Ishikawa (cell line): ENCODE results near the gene RELN.

Source experiments
- CEBPB ChIP-seq: IDR thresholded peaks from 2 replicates; pipeline ENCODE4 v1.6.1; 2012
- CREB1 ChIP-seq: IDR thresholded peaks from 2 replicates; pipeline ENCODE4 v1.6.1; 2012; ENCODE audit warnings: low read depth
- TEAD4 ChIP-seq: IDR thresholded peaks from 2 replicates; pipeline ENCODE4 v1.6.1; 2012

DNA sequence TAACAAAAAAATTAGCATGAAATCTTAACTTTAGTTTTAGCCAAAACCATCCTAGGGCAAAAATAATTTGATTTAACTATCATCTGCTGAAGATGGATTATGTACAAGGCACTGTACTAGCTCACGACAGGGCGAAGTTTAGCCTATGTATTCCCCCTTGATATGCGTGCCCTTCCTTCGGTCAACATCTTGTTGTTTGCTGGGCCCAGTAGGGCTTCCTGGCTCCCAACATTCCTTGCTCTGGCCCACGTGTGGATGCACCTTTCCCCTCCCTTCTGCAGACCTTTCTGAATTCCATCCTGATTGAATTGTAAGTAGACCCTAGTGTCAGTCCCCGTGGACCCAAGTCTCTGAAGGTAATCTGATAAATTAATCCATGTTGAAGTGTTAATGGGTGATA lies 212.0 kb downstream of the RELN start:
- TF ChIP-seq TEAD4 (no peak), CEBPB (no peak), CREB1 (no peak)
